Endodermal cell (in vitro differentiated cells): ENCODE data around the gene SOCS1. TPM values are rescaled to one million over a fixed set of nuclear protein-coding genes. Genes with fewer than 3 reads are reported as not detected.

Source experiments
- DNase-seq: peaks from one replicate; pipeline ENCODE4 v3.0.0-alpha.2; 2017
- H3K27ac ChIP-seq: 2 replicates; pipeline ENCODE4 v1.5.1; 2013; ENCODE audit warnings: mild to moderate bottlenecking, low read depth, low read length, moderate library complexity
- H3K27me3 ChIP-seq: 2 replicates; pipeline ENCODE4 v1.6.1; 2013; ENCODE audit warnings: mild to moderate bottlenecking, low read length, moderate library complexity; ENCODE audit not compliant: insufficient read depth, control insufficient read depth, poor library complexity, severe bottlenecking
- H3K36me3 ChIP-seq: 2 replicates; pipeline ENCODE4 v1.7.0; 2013; ENCODE audit warnings: mild to moderate bottlenecking, low read length, moderate library complexity; ENCODE audit not compliant: control insufficient read depth, insufficient read depth
- H3K4me1 ChIP-seq: one replicate; pipeline ENCODE4 v1.7.0; 2013; ENCODE audit warnings: low read length; ENCODE audit not compliant: control insufficient read depth, insufficient read depth
- H3K4me3 ChIP-seq: 2 replicates; pipeline ENCODE4 v1.5.1; 2013; ENCODE audit warnings: mild to moderate bottlenecking, low read length, moderate library complexity
- H3K9ac ChIP-seq: 2 replicates; pipeline ENCODE4 v1.6.1; 2013; ENCODE audit warnings: mild to moderate bottlenecking, low read length, moderate library complexity; ENCODE audit not compliant: poor library complexity, severe bottlenecking; ENCODE audit errors: extremely low read depth
- H3K9me3 ChIP-seq: 2 replicates; pipeline ENCODE4 v1.6.1; 2013; ENCODE audit warnings: mild to moderate bottlenecking, low read length, moderate library complexity; ENCODE audit not compliant: control insufficient read depth
- H3K27ac Mint-ChIP-seq: 2 replicates; pipeline ENCODE4 v1.8.0; 2020; ENCODE audit warnings: mixed read lengths
- H3K27me3 Mint-ChIP-seq: 2 replicates; pipeline ENCODE4 v1.8.0; 2021; ENCODE audit warnings: mild to moderate bottlenecking, mixed read lengths; ENCODE audit not compliant: insufficient read depth
- H3K36me3 Mint-ChIP-seq: 2 replicates; pipeline ENCODE4 v1.8.0; 2020; ENCODE audit warnings: low read depth, mixed read lengths
- H3K4me1 Mint-ChIP-seq: 2 replicates; pipeline ENCODE4 v1.8.0; 2020; ENCODE audit warnings: mixed read lengths
- H3K4me3 Mint-ChIP-seq: 2 replicates; pipeline ENCODE4 v1.8.0; 2020; ENCODE audit warnings: mild to moderate bottlenecking, moderate library complexity, mixed read lengths
- H3K9me3 Mint-ChIP-seq: 2 replicates; pipeline ENCODE4 v1.8.0; 2020; ENCODE audit warnings: mild to moderate bottlenecking, mixed read lengths
- WGBS, 2 experiments: methylation state at CpG; one replicate each; pipeline versions ENCODE4 v1.1.5 to v1.1.7; 2013; ENCODE audit warnings: missing lambda C conversion rate in 2 of 2, mixed read lengths in 1 of 2; ENCODE audit not compliant: insufficient coverage in 1 of 2, insufficient read length in 1 of 2; 5-methylcytosine and 5-hydroxymethylcytosine counted together
- total RNA-seq, 2 donors: library from RNA; stranded (reverse); fragmentation: NEBNext Ultra II Directional in 1 of 2; extraction: Animal tissue kit (Norgen Biotek cat#: 25700) in 1 of 2; gene quantifications; 2 replicates in 1 of 2; 3 replicates in 1 of 2; pipeline ENCODE4 v1.2.1, GENCODE V29; 2021
- TF ChIP-seq, protein P1 (sequence below): fragments of 200-600 bp; sonication (generic); conservative IDR thresholded peaks from 2 replicates; pipeline ENCODE4 v1.5.0; 2021; ENCODE audit warnings: antibody characterized with exemption, mild to moderate bottlenecking

SOCS1 gene
- total RNA-seq, 2 donors from 2014 or later = 5.6 to 7.2 TPM

DNA sequence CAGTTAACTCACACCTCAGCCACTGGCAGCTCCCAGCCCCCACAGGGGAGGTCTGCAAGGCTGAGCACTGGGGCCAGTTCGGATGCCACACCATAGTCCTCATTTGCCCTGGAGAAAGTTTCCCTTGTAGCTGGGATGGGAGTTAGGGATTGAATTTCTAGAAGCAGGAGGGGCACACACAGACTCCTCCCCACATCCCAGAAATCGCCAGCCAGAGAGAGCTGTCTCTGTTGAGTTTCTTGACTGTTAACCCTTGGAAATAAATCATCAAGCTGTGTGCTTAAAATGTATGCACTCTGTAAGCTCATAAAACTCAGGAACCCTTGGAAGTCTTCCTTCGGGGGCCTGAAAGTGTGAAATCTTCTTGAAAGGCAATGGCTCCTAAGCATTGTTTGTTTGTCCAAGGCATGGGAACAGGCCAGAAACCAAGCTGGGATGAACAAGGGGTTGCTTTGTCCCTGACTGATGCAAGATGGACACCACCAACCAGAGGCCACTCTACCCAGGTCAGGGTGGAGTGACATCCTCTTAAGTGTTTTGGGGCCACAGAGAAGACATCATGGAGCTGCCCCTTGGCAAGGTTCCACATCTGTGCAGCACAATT lies 17.8 kb upstream of the SOCS1 start:
- Mint-ChIP-seq H3K27ac (no peak overlapping the region), H3K4me3 (no peak overlapping the region), H3K9me3 (no peaks in the 10 kb centered on the region), H3K27me3 (peaks cover 2% of the 10 kb centered on the region), H3K4me1 (no peaks in the 10 kb centered on the region), H3K36me3 (no peaks in the 10 kb centered on the region)
- no peaks in the 10 kb centered on the region for H3K27me3 ChIP-seq
- 59 to 86% methylated on average over 2 to 3 of the region's 3 CpGs for WGBS, 2 experiments
- no peak for DNase-seq
- TF ChIP-seq, protein P1, sequence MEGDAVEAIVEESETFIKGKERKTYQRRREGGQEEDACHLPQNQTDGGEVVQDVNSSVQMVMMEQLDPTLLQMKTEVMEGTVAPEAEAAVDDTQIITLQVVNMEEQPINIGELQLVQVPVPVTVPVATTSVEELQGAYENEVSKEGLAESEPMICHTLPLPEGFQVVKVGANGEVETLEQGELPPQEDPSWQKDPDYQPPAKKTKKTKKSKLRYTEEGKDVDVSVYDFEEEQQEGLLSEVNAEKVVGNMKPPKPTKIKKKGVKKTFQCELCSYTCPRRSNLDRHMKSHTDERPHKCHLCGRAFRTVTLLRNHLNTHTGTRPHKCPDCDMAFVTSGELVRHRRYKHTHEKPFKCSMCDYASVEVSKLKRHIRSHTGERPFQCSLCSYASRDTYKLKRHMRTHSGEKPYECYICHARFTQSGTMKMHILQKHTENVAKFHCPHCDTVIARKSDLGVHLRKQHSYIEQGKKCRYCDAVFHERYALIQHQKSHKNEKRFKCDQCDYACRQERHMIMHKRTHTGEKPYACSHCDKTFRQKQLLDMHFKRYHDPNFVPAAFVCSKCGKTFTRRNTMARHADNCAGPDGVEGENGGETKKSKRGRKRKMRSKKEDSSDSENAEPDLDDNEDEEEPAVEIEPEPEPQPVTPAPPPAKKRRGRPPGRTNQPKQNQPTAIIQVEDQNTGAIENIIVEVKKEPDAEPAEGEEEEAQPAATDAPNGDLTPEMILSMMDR = no peak
- H3K4me1 ChIP-seq = no peaks in the 10 kb centered on the region
- peak overlapping the region; percentile 93 for H3K27ac ChIP-seq
- H3K36me3 ChIP-seq = no peaks in the 10 kb centered on the region
- no peak overlapping the region for H3K9ac ChIP-seq
- no peak overlapping the region for H3K4me3 ChIP-seq
- H3K9me3 ChIP-seq = no peaks in the 10 kb centered on the region

DNA sequence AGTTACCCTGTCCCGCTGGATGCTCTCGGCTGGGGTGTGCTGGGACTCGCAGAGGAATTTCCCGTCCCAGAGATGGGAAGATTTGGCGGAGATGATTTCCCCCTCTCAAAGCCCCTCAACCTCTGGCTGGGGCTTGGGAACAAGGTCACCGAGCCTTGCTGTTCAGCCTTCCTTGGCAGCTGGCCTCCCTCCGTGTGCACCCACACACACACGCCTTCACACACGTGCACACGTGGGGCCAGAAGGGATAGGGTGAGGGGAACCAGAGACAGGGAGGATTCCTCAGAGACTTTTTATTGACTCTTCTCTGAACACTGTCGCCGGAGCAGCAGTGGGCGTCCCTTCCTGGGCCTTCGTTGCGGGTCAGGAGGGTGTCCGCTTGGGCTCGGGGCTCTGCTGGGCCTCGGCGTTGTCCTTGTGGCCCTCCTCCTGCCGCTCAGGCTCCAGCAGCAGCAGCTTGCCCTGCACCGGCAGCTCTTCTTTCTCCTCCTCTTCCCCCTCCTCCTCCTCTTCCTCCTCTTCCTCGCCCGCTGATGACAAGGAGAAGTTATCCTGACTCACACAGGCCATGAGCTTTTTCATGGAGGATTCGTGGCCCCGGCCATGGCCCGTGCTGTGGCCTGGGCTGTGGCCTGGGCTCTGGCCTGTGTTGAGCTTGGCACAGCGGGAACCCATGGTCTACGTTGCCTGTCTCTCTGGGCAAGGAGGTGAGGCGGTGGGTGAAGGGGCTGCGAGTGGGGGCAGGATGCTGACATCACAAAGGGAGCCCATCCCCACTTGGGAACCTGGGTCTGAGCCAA lies 17.1 kb upstream of the SOCS1 start, which contains the start of gene PRM3:
Gene PRM3, minus strand, starts transcription at position 709 of the 800 bp plus-strand sequence. Its CDS starts 34 bp downstream, at position 675.
- Histone ChIP-seq H3K4me1 (no peaks in the 10 kb centered on the region), H3K36me3 (no peaks in the 10 kb centered on the region), H3K27me3 (no peaks in the 10 kb centered on the region), H3K27ac (peak within 1 kb of the TSS; percentile 93), H3K9ac (no peak within 1 kb of the TSS), H3K9me3 (no peaks in the 10 kb centered on the region), H3K4me3 (no peak within 1 kb of the TSS)
- 85 to 87% methylated on average over 18 to 30 of the region's 30 CpGs for WGBS, 2 experiments
- Mint-ChIP-seq H3K27ac (no peak within 1 kb of the TSS), H3K27me3 (peaks cover 2% of the 10 kb centered on the region), H3K36me3 (no peaks in the 10 kb centered on the region), H3K9me3 (no peaks in the 10 kb centered on the region), H3K4me3 (no peak within 1 kb of the TSS), H3K4me1 (no peaks in the 10 kb centered on the region)
- TF ChIP-seq, protein P1 = no peak
- no peak for DNase-seq

DNA sequence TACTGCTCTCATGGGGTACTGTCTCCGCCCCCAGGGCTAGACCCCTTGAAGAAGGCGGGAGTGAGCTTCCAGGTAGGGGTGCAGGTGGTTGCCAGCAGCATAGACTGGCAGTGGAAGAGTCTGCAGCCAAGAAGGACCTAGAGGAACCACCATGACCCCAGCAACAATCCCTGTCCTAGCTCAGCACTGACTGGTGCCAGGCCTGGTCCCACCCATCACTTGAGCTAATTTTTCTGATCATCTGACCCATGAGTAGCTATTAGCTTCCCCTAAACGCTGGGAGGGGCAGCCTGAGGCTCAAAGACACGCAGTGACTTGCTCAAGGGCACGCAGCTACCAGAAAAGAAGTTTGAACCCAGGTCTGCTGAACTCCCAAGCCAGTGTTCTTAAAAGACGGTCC lies 16.5 kb upstream of the SOCS1 start:
- H3K27ac ChIP-seq = no peak overlapping the region
- no peaks in the 10 kb centered on the region for H3K4me1 ChIP-seq
- peaks cover 1% of the 10 kb centered on the region for H3K27me3 Mint-ChIP-seq
- no peaks in the 10 kb centered on the region for H3K27me3 ChIP-seq
- DNase-seq = no peak
- no peaks in the 10 kb centered on the region for H3K9me3 ChIP-seq
- H3K9me3 Mint-ChIP-seq = no peaks in the 10 kb centered on the region
- no peak overlapping the region for H3K9ac ChIP-seq
- TF ChIP-seq, protein P1 = no peak
- no peaks in the 10 kb centered on the region for H3K36me3 ChIP-seq
- H3K4me1 Mint-ChIP-seq = no peaks in the 10 kb centered on the region
- no peak overlapping the region for H3K4me3 ChIP-seq
- no peak overlapping the region for H3K27ac Mint-ChIP-seq
- 92 to 95% methylated on average over 4 to 6 of the region's 6 CpGs for WGBS, 2 experiments
- no peak overlapping the region for H3K4me3 Mint-ChIP-seq
- no peaks in the 10 kb centered on the region for H3K36me3 Mint-ChIP-seq
